Stimulated activated CD4-positive, alpha-beta T cell treated with anti-CD3 and anti-CD28 coated beads, Interleukin-12 subunit alpha, Interleukin-12 subunit beta, amount 100 ng/mL, for 4 hours (primary cell): ENCODE results near the gene FAM78B.

Experiments
- DNase-seq: peaks from one replicate; pipeline ENCODE4 v3.0.0-alpha.2; 2020

The FAM78B gene

GRCh38 chr1:166114419-166114818, 52.4 kb downstream of the FAM78B start:
- DNase-seq: no peak

GRCh38 chr1:166113630-166114029, 53.2 kb downstream of the FAM78B start:
- no peak for DNase-seq

- no peak for DNase-seq
Observed at GRCh38 chr1:166113031-166113430, 53.8 kb downstream of the FAM78B start.

- DNase-seq: no peak
Observed at GRCh38 chr1:166112425-166112824, 54.4 kb downstream of the FAM78B start.

- DNase-seq: no peak
Observed at GRCh38 chr1:166111430-166111829, 55.4 kb downstream of the FAM78B start.

- DNase-seq: no peak
Observed at GRCh38 chr1:166090244-166090643, 76.6 kb downstream of the FAM78B start.

GRCh38 chr1:166089804-166090203, 77.0 kb downstream of the FAM78B start:
- no peak for DNase-seq

- no peak for DNase-seq
Observed at GRCh38 chr1:166088572-166088955, 78.2 kb downstream of the FAM78B start.

GRCh38 chr1:166087734-166088571, 78.8 kb downstream of the FAM78B start:
- DNase-seq: no peak

- no peak for DNase-seq
Observed at GRCh38 chr1:166086113-166086883, 80.5 kb downstream of the FAM78B start.

GRCh38 chr1:166084613-166085012, 82.2 kb downstream of the FAM78B start:
- no peak for DNase-seq

- no peak for DNase-seq
Observed at GRCh38 chr1:166083887-166084286, 82.9 kb downstream of the FAM78B start.

- DNase-seq: no peak
Observed at GRCh38 chr1:166082601-166083000, 84.2 kb downstream of the FAM78B start.

- DNase-seq: no peak
Observed at GRCh38 chr1:166080967-166081870, 85.6 kb downstream of the FAM78B start.

- DNase-seq: no peak
Observed at GRCh38 chr1:166080277-166080966, 86.4 kb downstream of the FAM78B start.

GRCh38 chr1:166079276-166079675, 87.5 kb downstream of the FAM78B start:
- no peak for DNase-seq

GRCh38 chr1:166073489-166073888, 93.3 kb downstream of the FAM78B start:
- DNase-seq: no peak

GRCh38 chr1:166069390-166069789, 97.4 kb downstream of the FAM78B start:
- no peak for DNase-seq

GRCh38 chr1:166066107-166066506, 100.7 kb downstream of the FAM78B start:
- no peak for DNase-seq

GRCh38 chr1:166064951-166065350, 101.8 kb downstream of the FAM78B start:
- no peak for DNase-seq

- DNase-seq: no peak
Observed at GRCh38 chr1:166064313-166064926, 102.4 kb downstream of the FAM78B start.

- DNase-seq: no peak
Observed at GRCh38 chr1:166063701-166064100, 103.1 kb downstream of the FAM78B start.
